K562 (cell line): Measurements from ENCODE around the gene PRKAR1B.

Experiments
- NFE2L1 ChIP-seq: fragments of 450-650 bp; IDR thresholded peaks from 2 replicates; pipeline ENCODE4 v1.6.1; 2016; ENCODE audit warnings: missing genetic modification characterization, low read depth, mild to moderate bottlenecking, missing compliant biosample characterization, moderate library complexity, borderline replicate concordance
- POLR2A ChIP-seq: fragments of 450-650 bp; conservative IDR thresholded peaks from 2 replicates; pipeline ENCODE4 v1.6.1; 2016
- RB1 ChIP-seq: fragments of 450-650 bp; IDR thresholded peaks from 2 replicates; pipeline ENCODE4 v1.6.1; 2017; ENCODE audit warnings: low read depth, mild to moderate bottlenecking

DNA sequence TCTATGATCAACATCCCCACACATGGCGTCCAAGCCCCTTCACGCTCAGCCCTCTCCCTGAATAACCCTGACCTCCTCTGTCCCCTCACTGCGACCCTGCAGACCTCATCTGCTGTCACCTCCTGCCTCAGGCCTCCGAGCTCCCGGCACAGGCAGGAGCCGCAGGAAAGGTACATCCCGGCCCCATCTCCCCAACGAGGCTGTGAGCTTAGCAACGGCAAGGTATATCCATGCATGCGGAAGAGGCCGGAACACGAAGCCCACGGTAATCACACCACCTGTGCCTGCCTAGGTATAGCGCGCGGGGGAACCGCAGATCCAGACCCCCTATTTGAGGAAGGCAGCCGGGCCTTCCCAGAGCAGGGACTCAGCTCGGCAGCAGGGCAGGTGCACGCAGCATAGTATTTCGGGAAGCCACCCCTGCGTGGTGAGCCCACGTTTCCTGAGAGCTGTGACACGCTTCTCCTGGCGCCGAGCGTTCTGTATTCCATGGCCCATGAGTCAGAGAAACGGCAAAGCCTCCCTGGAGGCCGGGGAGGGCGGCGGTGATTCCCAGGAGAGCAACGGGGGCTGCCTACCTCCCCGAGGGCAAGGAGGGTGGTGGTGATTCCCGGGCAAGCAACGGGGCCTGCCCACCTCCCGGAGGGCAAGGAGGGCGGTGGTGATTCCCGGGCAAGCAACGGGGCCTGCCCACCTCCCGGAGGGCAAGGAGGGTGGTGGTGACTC lies 50.7 kb downstream of the PRKAR1B start:
- TF ChIP-seq POLR2A (no peak), NFE2L1 (tag) (no peak), RB1 (no peak)
